ENCODE data around the gene PTPRE. TPM values are rescaled to one million over a fixed set of nuclear protein-coding genes. Genes with fewer than 3 reads are reported as not detected.
A peak's percentile ranks its signal among the peaks of the same experiment; 100 is the strongest.

PTPRE gene
- total RNA-seq, 2 donors from 2014 or later, result 23.7 to 31.3 TPM

GRCh38 chr10:127905848-127906261, 1.0 kb upstream of the PTPRE start:
- H3K27me3 Mint-ChIP-seq (ENCODE audit: low read depth), result peaks cover 19% of the 10 kb centered on the region
- no peaks in the 10 kb centered on the region for H3K4me1 Mint-ChIP-seq (ENCODE audit: low read depth)
- H3K4me3 Mint-ChIP-seq, result peak overlapping the region in 1 of 2 donors; percentile 2
- no peak overlapping the region for H3K27ac Mint-ChIP-seq
- H3K36me3 Mint-ChIP-seq (ENCODE audit: insufficient read depth in 2 of 2), result no peaks in the 10 kb centered on the region
- ATAC-seq (replicated peaks in 1 of 2), result no peak
- no peaks in the 10 kb centered on the region for H3K9me3 Mint-ChIP-seq
- DNase-seq, result no peak

- DNase-seq, result peak; percentile 17 to 21
- H3K4me3 Mint-ChIP-seq, result peak overlapping the region; percentile 45 to 50
- H3K9me3 Mint-ChIP-seq, result no peaks in the 10 kb centered on the region
- H3K27me3 Mint-ChIP-seq (ENCODE audit: low read depth), result peaks cover 19% of the 10 kb centered on the region
- H3K4me1 Mint-ChIP-seq (ENCODE audit: low read depth), result no peaks in the 10 kb centered on the region
- no peak overlapping the region for H3K27ac Mint-ChIP-seq
- ATAC-seq (replicated peaks in 1 of 2), result peak; percentile 36 to 49
- H3K36me3 Mint-ChIP-seq (ENCODE audit: insufficient read depth in 2 of 2), result no peaks in the 10 kb centered on the region
Measured at GRCh38 chr10:127907411-127908105, 655 bp downstream of the PTPRE start.

- no peaks in the 10 kb centered on the region for H3K4me1 Mint-ChIP-seq (ENCODE audit: low read depth)
- H3K27ac Mint-ChIP-seq, result no peak overlapping the region
- peaks cover 19% of the 10 kb centered on the region for H3K27me3 Mint-ChIP-seq (ENCODE audit: low read depth)
- H3K9me3 Mint-ChIP-seq, result no peaks in the 10 kb centered on the region
- no peaks in the 10 kb centered on the region for H3K36me3 Mint-ChIP-seq (ENCODE audit: insufficient read depth in 2 of 2)
- no peak overlapping the region for H3K4me3 Mint-ChIP-seq
- no peak for ATAC-seq (replicated peaks in 1 of 2)
- no peak for DNase-seq
Measured at GRCh38 chr10:127908106-127908958, 1.4 kb downstream of the PTPRE start.

GRCh38 chr10:127908959-127909267, 2.0 kb downstream of the PTPRE start:
- Mint-ChIP-seq H3K27ac (no peak overlapping the region), H3K27me3 (ENCODE audit: low read depth) (peaks cover 19% of the 10 kb centered on the region), H3K36me3 (ENCODE audit: insufficient read depth in 2 of 2) (no peaks in the 10 kb centered on the region), H3K9me3 (no peaks in the 10 kb centered on the region), H3K4me1 (ENCODE audit: low read depth) (no peaks in the 10 kb centered on the region), H3K4me3 (no peak overlapping the region)
- ATAC-seq (replicated peaks in 1 of 2) (no peak), DNase-seq (no peak)

GRCh38 chr10:127909716-127910463, 3.0 kb downstream of the PTPRE start:
- ATAC-seq (replicated peaks in 1 of 2) (no peak), DNase-seq (no peak)
- Mint-ChIP-seq H3K36me3 (ENCODE audit: insufficient read depth in 2 of 2) (no peaks in the 10 kb centered on the region), H3K4me1 (ENCODE audit: low read depth) (no peaks in the 10 kb centered on the region), H3K9me3 (no peaks in the 10 kb centered on the region), H3K27ac (no peak overlapping the region), H3K27me3 (ENCODE audit: low read depth) (peaks cover 18% of the 10 kb centered on the region), H3K4me3 (no peak overlapping the region)

- DNase-seq, result no peak
- Mint-ChIP-seq H3K36me3 (ENCODE audit: insufficient read depth in 2 of 2) (no peaks in the 10 kb centered on the region), H3K9me3 (no peaks in the 10 kb centered on the region), H3K27ac (no peak overlapping the region), H3K4me3 (no peak overlapping the region), H3K4me1 (ENCODE audit: low read depth) (no peaks in the 10 kb centered on the region), H3K27me3 (ENCODE audit: low read depth) (peaks cover 13% of the 10 kb centered on the region)
- no peak for ATAC-seq (replicated peaks in 1 of 2)
Measured at GRCh38 chr10:127910464-127910770, 3.5 kb downstream of the PTPRE start.

GRCh38 chr10:127911218-127911866, 4.4 kb downstream of the PTPRE start:
- DNase-seq (no peak), ATAC-seq (replicated peaks in 1 of 2) (no peak)
- Mint-ChIP-seq H3K36me3 (ENCODE audit: insufficient read depth in 2 of 2) (peaks cover 0 to 2% of the 10 kb centered on the region in 2 donors), H3K4me3 (no peak overlapping the region), H3K27me3 (ENCODE audit: low read depth) (peaks cover 4% of the 10 kb centered on the region), H3K4me1 (ENCODE audit: low read depth) (no peaks in the 10 kb centered on the region), H3K27ac (no peak overlapping the region), H3K9me3 (peaks cover 0 to 2% of the 10 kb centered on the region in 2 donors)

GRCh38 chr10:127911867-127912257, 5.0 kb downstream of the PTPRE start:
- Mint-ChIP-seq H3K27ac (no peak overlapping the region), H3K9me3 (peaks cover 0 to 2% of the 10 kb centered on the region in 2 donors), H3K27me3 (ENCODE audit: low read depth) (no peaks in the 10 kb centered on the region), H3K4me3 (no peak overlapping the region), H3K4me1 (ENCODE audit: low read depth) (no peaks in the 10 kb centered on the region), H3K36me3 (ENCODE audit: insufficient read depth in 2 of 2) (peaks cover 0 to 2% of the 10 kb centered on the region in 2 donors)
- ATAC-seq (replicated peaks in 1 of 2) (no peak), DNase-seq (no peak)

- peaks cover 0 to 2% of the 10 kb centered on the region in 2 donors for H3K36me3 Mint-ChIP-seq (ENCODE audit: insufficient read depth in 2 of 2)
- H3K9me3 Mint-ChIP-seq, result peaks cover 0 to 2% of the 10 kb centered on the region in 2 donors
- H3K27me3 Mint-ChIP-seq (ENCODE audit: low read depth), result no peaks in the 10 kb centered on the region
- H3K4me1 Mint-ChIP-seq (ENCODE audit: low read depth), result no peaks in the 10 kb centered on the region
- DNase-seq (no peak), ATAC-seq (replicated peaks in 1 of 2) (no peak)
- H3K27ac Mint-ChIP-seq, result no peak overlapping the region
- H3K4me3 Mint-ChIP-seq, result no peak overlapping the region
Measured at GRCh38 chr10:127912607-127913367, 5.9 kb downstream of the PTPRE start.

GRCh38 chr10:127913368-127913759, 6.5 kb downstream of the PTPRE start:
- peaks cover 0 to 2% of the 10 kb centered on the region in 2 donors for H3K36me3 Mint-ChIP-seq (ENCODE audit: insufficient read depth in 2 of 2)
- ATAC-seq (replicated peaks in 1 of 2) (no peak), DNase-seq (no peak)
- H3K4me1 Mint-ChIP-seq (ENCODE audit: low read depth), result no peaks in the 10 kb centered on the region
- peaks cover 0 to 2% of the 10 kb centered on the region in 2 donors for H3K9me3 Mint-ChIP-seq
- no peaks in the 10 kb centered on the region for H3K27me3 Mint-ChIP-seq (ENCODE audit: low read depth)
- H3K27ac Mint-ChIP-seq, result no peak overlapping the region
- H3K4me3 Mint-ChIP-seq, result no peak overlapping the region

GRCh38 chr10:127915324-127915723, 8.4 kb downstream of the PTPRE start:
- Mint-ChIP-seq H3K36me3 (ENCODE audit: insufficient read depth in 2 of 2) (peaks cover 0 to 2% of the 10 kb centered on the region in 2 donors), H3K27ac (no peak overlapping the region), H3K4me1 (ENCODE audit: low read depth) (no peaks in the 10 kb centered on the region), H3K27me3 (ENCODE audit: low read depth) (no peaks in the 10 kb centered on the region), H3K4me3 (no peak overlapping the region), H3K9me3 (peaks cover 0 to 2% of the 10 kb centered on the region in 2 donors)
- ATAC-seq (replicated peaks in 1 of 2) (no peak), DNase-seq (no peak)

GRCh38 chr10:127916826-127917225, 9.9 kb downstream of the PTPRE start:
- no peak for DNase-seq
- no peaks in the 10 kb centered on the region for H3K27me3 Mint-ChIP-seq (ENCODE audit: low read depth)
- peaks cover 0 to 2% of the 10 kb centered on the region in 2 donors for H3K36me3 Mint-ChIP-seq (ENCODE audit: insufficient read depth in 2 of 2)
- H3K4me3 Mint-ChIP-seq, result no peak overlapping the region
- no peaks in the 10 kb centered on the region for H3K4me1 Mint-ChIP-seq (ENCODE audit: low read depth)
- H3K27ac Mint-ChIP-seq, result no peak overlapping the region
- ATAC-seq (replicated peaks in 1 of 2), result no peak
- peaks cover 0 to 2% of the 10 kb centered on the region in 2 donors for H3K9me3 Mint-ChIP-seq
